HEK293T (cell line): ENCODE results near the gene GALC.

Experiments
- CTCF ChIA-PET: fragments of 350-600 bp; formaldehyde crosslinking; extraction: SDS; loops from one replicate; lab custom pipeline; 2021; ENCODE audit warnings: antibody characterized with exemption, inconsistent platforms; lab: Yijun Ruan, JAX
- POLR2A ChIA-PET: fragments of 350-600 bp; formaldehyde crosslinking; extraction: SDS; loops from one replicate; lab custom pipeline; 2020; ENCODE audit warnings: antibody characterized with exemption, inconsistent platforms; lab: Yijun Ruan, JAX
- DNase-seq: peaks from one replicate; pipeline ENCODE4 v3.0.0; 2012; ENCODE audit warnings: mixed read lengths; ENCODE audit errors: extremely low spot score
- ARNT ChIP-seq: fragments of 450-650 bp; IDR thresholded peaks from 2 replicates; pipeline ENCODE4 v1.6.1; 2017; ENCODE audit warnings: mild to moderate bottlenecking
- BHLHE40 ChIP-seq: fragments of 450-650 bp; IDR thresholded peaks from 2 replicates; pipeline ENCODE4 v1.6.1; 2016; ENCODE audit warnings: mild to moderate bottlenecking, moderate library complexity, borderline replicate concordance
- CTBP1 ChIP-seq: fragments of 450-650 bp; IDR thresholded peaks from 2 replicates; pipeline ENCODE4 v1.6.1; 2016; ENCODE audit warnings: borderline replicate concordance
- ELF4 ChIP-seq: fragments of 450-650 bp; IDR thresholded peaks from 2 replicates; pipeline ENCODE4 v1.6.1; 2017; ENCODE audit warnings: antibody characterized with exemption
- FOXA1 ChIP-seq: fragments of 450-650 bp; IDR thresholded peaks from 2 replicates; pipeline ENCODE4 v1.6.1; 2016; ENCODE audit warnings: mild to moderate bottlenecking
- FOXK2 ChIP-seq: fragments of 450-650 bp; IDR thresholded peaks from 2 replicates; pipeline ENCODE4 v1.6.1; 2016; ENCODE audit warnings: mild to moderate bottlenecking
- FOXM1 ChIP-seq: fragments of 450-650 bp; IDR thresholded peaks from 2 replicates; pipeline ENCODE4 v1.6.1; 2017; ENCODE audit warnings: mild to moderate bottlenecking, borderline replicate concordance
- HDGF ChIP-seq: fragments of 450-650 bp; IDR thresholded peaks from 2 replicates; pipeline ENCODE4 v1.6.1; 2017; ENCODE audit warnings: antibody characterized with exemption, borderline replicate concordance
- L3MBTL2 ChIP-seq: fragments of 450-650 bp; conservative IDR thresholded peaks from 2 replicates; pipeline ENCODE4 v1.6.1; 2016; ENCODE audit warnings: mild to moderate bottlenecking
- LEF1 ChIP-seq: fragments of 450-650 bp; IDR thresholded peaks from 2 replicates; pipeline ENCODE4 v1.6.1; 2017; ENCODE audit warnings: mild to moderate bottlenecking, borderline replicate concordance
- NFRKB ChIP-seq: fragments of 450-650 bp; IDR thresholded peaks from 2 replicates; pipeline ENCODE4 v1.6.1; 2016; ENCODE audit warnings: mild to moderate bottlenecking, moderate library complexity
- PKNOX1 ChIP-seq: fragments of 450-650 bp; IDR thresholded peaks from 2 replicates; pipeline ENCODE4 v1.6.1; 2016
- SP1 ChIP-seq: fragments of 450-650 bp; IDR thresholded peaks from 2 replicates; pipeline ENCODE4 v1.6.1; 2017
- SUZ12 ChIP-seq: fragments of 450-650 bp; IDR thresholded peaks from 2 replicates; pipeline ENCODE4 v1.6.1; 2016; ENCODE audit warnings: mild to moderate bottlenecking
- TARDBP ChIP-seq: fragments of 450-650 bp; IDR thresholded peaks from 2 replicates; pipeline ENCODE4 v1.6.1; 2016
- ZNF384 ChIP-seq: fragments of 450-650 bp; IDR thresholded peaks from 2 replicates; pipeline ENCODE4 v1.6.1; 2016

The GALC gene

GRCh38 chr14:87971010-87971409, 22.0 kb downstream of the GALC start:
- POLR2A ChIA-PET: no interaction called here

GRCh38 chr14:87967496-87967895, 25.5 kb downstream of the GALC start:
- DNase-seq: no peak
- ChIA-PET CTCF (no interaction called here), POLR2A (no interaction called here)
- TF ChIP-seq PKNOX1: no peak
- no peak for TF ChIP-seq LEF1
- no peak for TF ChIP-seq CTBP1
- TF ChIP-seq HDGF: no peak
- TF ChIP-seq SUZ12: no peak
- no peak for TF ChIP-seq NFRKB
- no peak for TF ChIP-seq BHLHE40
- TF ChIP-seq TARDBP: no peak
- no peak for TF ChIP-seq L3MBTL2
- no peak for TF ChIP-seq FOXM1
- no peak for TF ChIP-seq FOXA1
- no peak for TF ChIP-seq ARNT
- TF ChIP-seq SP1: no peak
- no peak for TF ChIP-seq ZNF384
- no peak for TF ChIP-seq FOXK2
- no peak for TF ChIP-seq ELF4

More at GRCh38 chr14:87971010-87971409, 22.0 kb downstream of the GALC start:
- DNase-seq: no peak
- TF ChIP-seq ARNT: no peak
- CTCF ChIA-PET: no interaction called here

- CTCF ChIA-PET: no interaction called here
- POLR2A ChIA-PET: no interaction called here
- DNase-seq: no peak
- TF ChIP-seq FOXA1 (no peak), SP1 (no peak), SUZ12 (no peak), PKNOX1 (no peak), BHLHE40 (no peak), FOXM1 (no peak), ELF4 (no peak), CTBP1 (no peak), ZNF384 (no peak), HDGF (no peak), LEF1 (no peak)
Observed at GRCh38 chr14:87966816-87967215, 26.2 kb downstream of the GALC start.

- POLR2A ChIA-PET: no interaction called here
- CTCF ChIA-PET: no interaction called here
- TF ChIP-seq ELF4 (no peak), LEF1 (no peak), ARNT (no peak), BHLHE40 (no peak), FOXM1 (no peak), PKNOX1 (no peak), CTBP1 (no peak), SUZ12 (no peak), ZNF384 (no peak), TARDBP (no peak), NFRKB (no peak), HDGF (no peak), FOXK2 (no peak), FOXA1 (no peak), SP1 (no peak), L3MBTL2 (no peak)
- no peak for DNase-seq
Observed at GRCh38 chr14:87961246-87961645, 31.7 kb downstream of the GALC start.

- ChIA-PET CTCF (no interaction called here), POLR2A (no interaction called here)
- TF ChIP-seq NFRKB: no peak
- TF ChIP-seq BHLHE40: no peak
- TF ChIP-seq LEF1: no peak
- TF ChIP-seq ELF4: no peak
- no peak for TF ChIP-seq L3MBTL2
- no peak for TF ChIP-seq FOXK2
- TF ChIP-seq HDGF: no peak
- TF ChIP-seq FOXA1: no peak
- no peak for TF ChIP-seq ARNT
- no peak for TF ChIP-seq CTBP1
- no peak for TF ChIP-seq SP1
- TF ChIP-seq SUZ12: no peak
- TF ChIP-seq PKNOX1: no peak
- no peak for TF ChIP-seq ZNF384
- TF ChIP-seq TARDBP: no peak
- no peak for TF ChIP-seq FOXM1
- no peak for DNase-seq
Observed at GRCh38 chr14:87960013-87960787, 32.8 kb downstream of the GALC start.

- CTCF ChIA-PET: no interaction called here
- no peak for DNase-seq
- no peak for TF ChIP-seq FOXM1
- no peak for TF ChIP-seq NFRKB
- TF ChIP-seq ELF4: no peak
- no peak for TF ChIP-seq FOXA1
- no peak for TF ChIP-seq FOXK2
- TF ChIP-seq PKNOX1: no peak
- TF ChIP-seq SP1: no peak
- TF ChIP-seq SUZ12: no peak
- no peak for TF ChIP-seq BHLHE40
- no peak for TF ChIP-seq L3MBTL2
- no peak for TF ChIP-seq CTBP1
- TF ChIP-seq ZNF384: no peak
- TF ChIP-seq TARDBP: no peak
- no peak for TF ChIP-seq ARNT
- TF ChIP-seq HDGF: no peak
- TF ChIP-seq LEF1: no peak
- POLR2A ChIA-PET: no interaction called here
Observed at GRCh38 chr14:87955501-87955900, 37.5 kb downstream of the GALC start.
